GM12874 (cell line): ENCODE data around the gene NOC2L.

Experiments
- TF ChIP-seq, protein P1 (sequence below): IDR thresholded peaks from 2 replicates; pipeline ENCODE4 v1.5.1; 2011; ENCODE audit warnings: low read depth, mild to moderate bottlenecking, control low read depth, low read length, moderate library complexity; ENCODE audit not compliant: insufficient read depth

Gene NOC2L

DNA sequence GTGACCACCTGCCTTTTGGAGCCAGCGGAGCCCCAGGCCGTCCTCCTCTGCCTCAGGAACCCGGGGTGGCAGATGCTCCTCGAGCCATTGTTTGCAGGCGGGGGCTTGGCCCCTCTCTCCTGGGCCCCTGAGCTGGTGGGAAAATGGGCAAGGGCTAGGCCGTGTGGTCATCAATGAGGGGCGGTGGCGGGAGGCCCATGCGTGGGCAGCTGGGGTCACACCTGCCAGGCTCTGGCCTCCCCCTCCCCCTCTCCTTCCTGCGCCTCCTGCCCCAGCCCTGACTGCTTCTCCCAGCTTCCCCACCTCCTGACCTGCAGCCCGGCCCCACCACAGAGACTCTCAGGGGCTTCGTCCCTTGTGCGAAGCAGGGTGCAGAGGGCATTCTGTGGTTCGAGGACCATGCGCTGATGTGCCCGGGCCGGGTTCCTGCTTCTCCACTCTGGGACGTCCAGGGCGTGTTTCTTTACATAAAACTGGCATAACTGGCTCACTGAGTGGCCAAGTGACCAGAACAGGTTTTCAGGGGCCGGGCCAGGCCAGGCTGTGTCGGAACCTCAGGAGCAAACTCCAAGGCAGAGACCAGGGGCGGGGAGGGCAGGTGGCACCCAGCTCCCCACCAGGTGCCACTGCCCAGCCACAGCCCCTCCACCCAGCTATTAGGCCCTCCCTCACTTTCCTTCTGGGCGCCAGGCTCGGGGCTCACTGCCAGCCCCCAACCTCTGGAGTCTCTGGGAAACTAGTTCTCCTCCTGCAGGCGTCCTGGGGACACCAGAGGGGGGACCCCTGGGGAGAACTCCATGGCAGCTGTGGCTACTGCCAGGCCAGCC is 26.1 kb downstream of the NOC2L start:
- TF ChIP-seq, protein P1, sequence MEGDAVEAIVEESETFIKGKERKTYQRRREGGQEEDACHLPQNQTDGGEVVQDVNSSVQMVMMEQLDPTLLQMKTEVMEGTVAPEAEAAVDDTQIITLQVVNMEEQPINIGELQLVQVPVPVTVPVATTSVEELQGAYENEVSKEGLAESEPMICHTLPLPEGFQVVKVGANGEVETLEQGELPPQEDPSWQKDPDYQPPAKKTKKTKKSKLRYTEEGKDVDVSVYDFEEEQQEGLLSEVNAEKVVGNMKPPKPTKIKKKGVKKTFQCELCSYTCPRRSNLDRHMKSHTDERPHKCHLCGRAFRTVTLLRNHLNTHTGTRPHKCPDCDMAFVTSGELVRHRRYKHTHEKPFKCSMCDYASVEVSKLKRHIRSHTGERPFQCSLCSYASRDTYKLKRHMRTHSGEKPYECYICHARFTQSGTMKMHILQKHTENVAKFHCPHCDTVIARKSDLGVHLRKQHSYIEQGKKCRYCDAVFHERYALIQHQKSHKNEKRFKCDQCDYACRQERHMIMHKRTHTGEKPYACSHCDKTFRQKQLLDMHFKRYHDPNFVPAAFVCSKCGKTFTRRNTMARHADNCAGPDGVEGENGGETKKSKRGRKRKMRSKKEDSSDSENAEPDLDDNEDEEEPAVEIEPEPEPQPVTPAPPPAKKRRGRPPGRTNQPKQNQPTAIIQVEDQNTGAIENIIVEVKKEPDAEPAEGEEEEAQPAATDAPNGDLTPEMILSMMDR = no peak

- TF ChIP-seq, protein P1 = no peak
Measured at GRCh38 chr1:932173-932510, 26.9 kb downstream of the NOC2L start.

DNA sequence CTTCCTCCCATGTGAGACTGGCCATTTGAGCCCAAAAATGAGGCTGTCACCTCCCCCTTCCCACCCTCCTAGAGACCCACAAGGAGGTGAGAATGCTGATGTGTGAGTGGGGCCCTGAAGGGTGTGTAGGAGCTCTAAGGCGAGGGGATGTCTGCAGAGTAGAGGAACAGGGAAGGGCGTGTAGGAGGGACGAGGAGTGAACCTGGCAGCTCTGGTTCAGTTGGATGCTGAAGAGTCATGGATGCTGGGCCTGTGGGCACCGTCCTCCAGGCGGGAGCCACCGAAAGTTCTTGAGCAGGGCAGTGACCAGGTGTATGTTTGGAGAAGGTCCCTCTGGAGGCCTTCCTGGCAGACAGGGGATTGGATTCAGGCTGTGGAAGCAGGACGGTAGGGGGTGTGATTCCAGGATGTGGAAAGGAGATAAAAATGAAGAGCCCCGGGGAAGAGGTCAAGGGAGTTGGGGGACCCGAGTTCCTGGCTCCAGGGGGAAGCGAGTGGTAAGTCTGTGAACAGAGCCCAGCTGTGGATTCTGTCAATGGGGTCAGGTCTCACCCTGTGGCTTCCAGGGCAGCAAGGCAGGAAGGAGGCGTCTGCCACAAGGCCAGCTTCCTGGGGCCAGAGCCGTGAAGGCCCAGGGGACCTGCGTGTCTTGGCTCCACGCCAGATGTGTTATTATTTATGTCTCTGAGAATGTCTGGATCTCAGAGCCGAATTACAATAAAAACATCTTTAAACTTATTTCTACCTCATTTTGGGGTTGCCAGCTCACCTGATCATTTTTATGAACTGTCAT is 27.5 kb downstream of the NOC2L start:
- TF ChIP-seq, protein P1 = no peak

DNA sequence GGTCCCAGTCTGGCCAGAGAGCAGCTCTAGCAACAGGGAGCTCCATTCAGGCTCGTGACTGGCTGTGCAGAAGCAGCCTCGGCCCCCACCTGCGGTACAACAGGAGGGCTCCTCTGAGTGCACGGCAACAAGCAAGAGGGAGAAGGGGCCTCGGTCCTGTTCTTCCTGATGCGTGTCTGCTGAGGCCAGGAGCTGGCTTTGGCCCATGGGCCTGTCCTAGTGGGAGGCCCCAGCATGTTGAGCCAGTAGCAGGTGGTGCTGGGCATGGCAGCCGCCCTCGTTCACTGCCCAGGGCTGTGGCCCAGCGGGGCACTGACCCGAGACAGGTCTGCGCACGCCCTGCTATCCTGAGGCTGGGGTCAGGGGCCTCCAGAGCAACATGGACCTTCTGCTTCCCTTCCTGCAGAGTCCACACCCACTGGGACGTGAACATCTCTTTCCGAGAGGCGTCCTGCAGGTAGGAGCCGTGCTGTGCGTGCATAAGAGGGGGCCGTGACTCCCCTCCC is 28.4 kb downstream of the NOC2L start:
- TF ChIP-seq, protein P1 = no peak

- TF ChIP-seq, protein P1 = no peak
Measured at GRCh38 chr1:929712-930632, 29.1 kb downstream of the NOC2L start.

GRCh38 chr1:928825-929661 is 30.0 kb downstream of the NOC2L start:
- TF ChIP-seq, protein P1 = no peak
